Lower leg skin (tissue), 3 donors: ENCODE data around the gene RMC1.

Source experiments
- POLR2A ChIP-seq, 2 donors: fragments of 450-650 bp; IDR thresholded peaks; one replicate each; pipeline ENCODE4 v1.6.1; 2016 to 2017; ENCODE audit warnings: antibody characterized with exemption in 2 of 2, mild to moderate bottlenecking in 1 of 2, moderate library complexity in 1 of 2
- TF ChIP-seq, protein P1 (sequence below), 3 donors: fragments of 450-650 bp; IDR thresholded peaks; one replicate each; pipeline ENCODE4 v1.5.1; 2016; ENCODE audit warnings: antibody characterized with exemption in 3 of 3, mild to moderate bottlenecking in 3 of 3, moderate library complexity in 2 of 3

DNA sequence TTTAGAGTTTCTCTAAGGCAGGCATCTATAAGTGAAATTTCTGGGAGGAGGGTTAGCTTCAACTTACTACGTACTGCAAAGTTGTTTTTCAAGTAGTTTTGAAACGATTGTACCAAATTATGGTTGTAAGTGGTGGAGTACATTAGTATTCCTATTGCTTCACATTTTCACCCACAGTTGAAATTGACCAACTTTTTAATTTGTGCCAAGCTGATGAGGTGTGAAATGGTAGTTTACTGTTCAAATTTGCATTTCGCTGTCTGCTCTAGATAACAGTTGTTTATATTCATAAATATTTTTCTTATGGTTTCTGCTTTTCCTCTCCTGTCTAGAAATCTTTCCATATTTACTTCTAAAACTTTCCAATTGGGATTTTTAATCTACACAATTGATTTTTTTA is 64.4 kb downstream of the RMC1 start:
- TF ChIP-seq, protein P1, sequence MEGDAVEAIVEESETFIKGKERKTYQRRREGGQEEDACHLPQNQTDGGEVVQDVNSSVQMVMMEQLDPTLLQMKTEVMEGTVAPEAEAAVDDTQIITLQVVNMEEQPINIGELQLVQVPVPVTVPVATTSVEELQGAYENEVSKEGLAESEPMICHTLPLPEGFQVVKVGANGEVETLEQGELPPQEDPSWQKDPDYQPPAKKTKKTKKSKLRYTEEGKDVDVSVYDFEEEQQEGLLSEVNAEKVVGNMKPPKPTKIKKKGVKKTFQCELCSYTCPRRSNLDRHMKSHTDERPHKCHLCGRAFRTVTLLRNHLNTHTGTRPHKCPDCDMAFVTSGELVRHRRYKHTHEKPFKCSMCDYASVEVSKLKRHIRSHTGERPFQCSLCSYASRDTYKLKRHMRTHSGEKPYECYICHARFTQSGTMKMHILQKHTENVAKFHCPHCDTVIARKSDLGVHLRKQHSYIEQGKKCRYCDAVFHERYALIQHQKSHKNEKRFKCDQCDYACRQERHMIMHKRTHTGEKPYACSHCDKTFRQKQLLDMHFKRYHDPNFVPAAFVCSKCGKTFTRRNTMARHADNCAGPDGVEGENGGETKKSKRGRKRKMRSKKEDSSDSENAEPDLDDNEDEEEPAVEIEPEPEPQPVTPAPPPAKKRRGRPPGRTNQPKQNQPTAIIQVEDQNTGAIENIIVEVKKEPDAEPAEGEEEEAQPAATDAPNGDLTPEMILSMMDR (IDR thresholded peaks at IDR 0.05) = no peak
- no peak for TF ChIP-seq POLR2A (IDR thresholded peaks at IDR 0.05)
